HepG2 (cell line): ENCODE data around the gene TM4SF5. TPM values are rescaled to one million over a fixed set of nuclear protein-coding genes. Genes with fewer than 3 reads are reported as not detected.

Experiments
- CBX5 ChIP-seq: sonication (generic); formaldehyde crosslinking; IDR thresholded peaks from 2 replicates; pipeline ENCODE4 v1.4.0; 2020; ENCODE audit warnings: missing genetic modification reagents, borderline replicate concordance
- HNRNPLL ChIP-seq: fragments of 200-400 bp; formaldehyde crosslinking; IDR thresholded peaks from 2 replicates; pipeline ENCODE4 v1.6.1; 2017; ENCODE audit warnings: mild to moderate bottlenecking, low read depth, low read length; ENCODE audit not compliant: poor library complexity, severe bottlenecking
- KLF16 ChIP-seq, 2 experiments: sonication (generic) in 1 of 2; formaldehyde crosslinking in 1 of 2; IDR thresholded peaks; 2 replicates each; pipeline versions ENCODE4 v1.6.1 to v1.8.0; 2016 to 2023; ENCODE audit warnings: missing genetic modification reagents in 2 of 2, missing compliant biosample characterization in 1 of 2
- MBNL3 ChIP-seq: fragments of 250-450 bp; sonication (Bioruptor Pico); conservative IDR thresholded peaks from 2 replicates; pipeline ENCODE4 v1.8.0; 2022; ENCODE audit warnings: mild to moderate bottlenecking, inconsistent platforms
- NR2F1 ChIP-seq, 2 experiments: fragments of 450-650 bp in 1 of 2; formaldehyde crosslinking in 1 of 2; IDR thresholded peaks; 2 replicates each; pipeline versions ENCODE4 v1.5.0 to v1.6.1; 2016 to 2020; ENCODE audit warnings: mild to moderate bottlenecking in 1 of 2, missing compliant biosample characterization in 1 of 2, missing genetic modification reagents in 1 of 2, moderate library complexity in 1 of 2
- RBAK ChIP-seq: sonication (generic); formaldehyde crosslinking; IDR thresholded peaks from 2 replicates; pipeline ENCODE4 v1.5.1; 2020; ENCODE audit warnings: mild to moderate bottlenecking, missing genetic modification reagents
- SKI ChIP-seq: fragments of 450-650 bp; IDR thresholded peaks from one replicate; pipeline ENCODE4 v1.6.1; 2018; ENCODE audit warnings: mild to moderate bottlenecking; ENCODE audit not compliant: partially characterized antibody
- SPEN ChIP-seq: sonication (generic); formaldehyde crosslinking; IDR thresholded peaks from 2 replicates; pipeline ENCODE4 v1.5.1; 2020; ENCODE audit warnings: low read depth, mild to moderate bottlenecking, missing genetic modification reagents
- XRCC5 ChIP-seq: fragments of 200-400 bp; formaldehyde crosslinking; optimal IDR thresholded peaks from 2 replicates; pipeline ENCODE3; 2017; ENCODE audit warnings: mild to moderate bottlenecking, low read length
- ZNF274 ChIP-seq: sonication (generic); formaldehyde crosslinking; IDR thresholded peaks from 2 replicates; pipeline ENCODE4 v1.5.1; 2020; ENCODE audit warnings: mild to moderate bottlenecking, missing genetic modification reagents
- ZNF441 ChIP-seq: sonication (generic); formaldehyde crosslinking; IDR thresholded peaks from 2 replicates; pipeline ENCODE4 v1.7.0; 2021; ENCODE audit warnings: missing genetic modification reagents, borderline replicate concordance
- polyA plus RNA-seq, 8 experiments: library from polyadenylated mRNA; depleted of rRNA in 3 of 8; stranded (reverse) in 7 of 8; unstranded in 1 of 8; fragments of >200 nt; fragmentation: Illumina TruSeq in 4 of 8; extraction: Trizol in 4 of 8; gene quantifications; 2 replicates each; pipeline versions ENCODE4 v1.2.1 to v1.2.3, GENCODE V29; 2011 to 2016; ENCODE audit warnings: low read depth in 4 of 8, missing spikeins in 1 of 8, mixed read lengths in 1 of 8; ENCODE audit not compliant: insufficient read depth in 1 of 8
- total RNA-seq, 5 experiments: library from RNA; depleted of rRNA; stranded (reverse); fragments of >200 nt; fragmentation: Illumina TruSeq; extraction: Trizol; gene quantifications; 2 replicates each; pipeline ENCODE4 v1.2.3, GENCODE V29; 2016; ENCODE audit warnings: low read depth in 1 of 5
- TF ChIP-seq, protein P1 (sequence below): sonication (generic); formaldehyde crosslinking; IDR thresholded peaks from 2 replicates; pipeline ENCODE4 v1.5.0; 2020; ENCODE audit warnings: mild to moderate bottlenecking, missing genetic modification reagents, moderate library complexity
- TF ChIP-seq, protein P2 (sequence below): sonication (generic); formaldehyde crosslinking; IDR thresholded peaks from 2 replicates; pipeline ENCODE4 v1.5.1; 2020; ENCODE audit warnings: mild to moderate bottlenecking, missing genetic modification reagents, borderline replicate concordance
- TF ChIP-seq, protein P3 (sequence below): IDR thresholded peaks from 2 replicates; pipeline ENCODE4 v1.6.1; 2012; ENCODE audit warnings: low read depth, low read length, improper control_type of control experiment
- TF ChIP-seq, protein P4 (sequence below): sonication (generic); formaldehyde crosslinking; IDR thresholded peaks from 2 replicates; pipeline ENCODE4 v1.4.0; 2020; ENCODE audit warnings: missing genetic modification reagents, borderline replicate concordance
- TF ChIP-seq, protein P5 (sequence below): sonication (generic); formaldehyde crosslinking; IDR thresholded peaks from 2 replicates; pipeline ENCODE4 v1.8.0; 2022; ENCODE audit warnings: mild to moderate bottlenecking, missing genetic modification reagents; ENCODE audit not compliant: insufficient replicate concordance
- TF ChIP-seq, protein P6 (sequence below): IDR thresholded peaks from 2 replicates; pipeline ENCODE4 v1.6.1; 2016; ENCODE audit warnings: mild to moderate bottlenecking, missing biosample characterization, missing genetic modification reagents

Gene TM4SF5
- total and polyA plus RNA-seq, 2 of the 13 experiments (the other 11 are each of a cell fraction or from before 2014, with no cell fraction given) = 30.1 to 126 TPM

DNA sequence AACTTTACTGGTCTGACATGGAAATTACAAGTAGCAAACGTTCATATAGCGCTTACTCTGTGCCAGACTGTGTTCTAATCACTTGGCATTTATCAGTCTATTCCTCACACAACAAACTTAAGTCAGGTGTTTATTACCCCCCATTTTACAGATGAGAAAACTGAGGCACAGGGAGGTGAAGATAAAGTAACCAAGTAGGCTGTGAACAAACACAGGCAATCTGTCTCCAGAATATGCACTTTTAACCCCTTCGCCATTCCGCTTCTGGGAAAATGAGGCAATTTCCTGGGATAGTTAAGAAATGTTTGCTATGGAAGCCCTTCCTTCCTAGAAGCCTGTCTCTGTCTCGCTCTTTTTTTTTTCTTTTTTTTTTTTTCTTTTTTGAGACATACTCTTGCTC, 19.8 kb upstream of the TM4SF5 start (continued):
- TF ChIP-seq, protein P1, sequence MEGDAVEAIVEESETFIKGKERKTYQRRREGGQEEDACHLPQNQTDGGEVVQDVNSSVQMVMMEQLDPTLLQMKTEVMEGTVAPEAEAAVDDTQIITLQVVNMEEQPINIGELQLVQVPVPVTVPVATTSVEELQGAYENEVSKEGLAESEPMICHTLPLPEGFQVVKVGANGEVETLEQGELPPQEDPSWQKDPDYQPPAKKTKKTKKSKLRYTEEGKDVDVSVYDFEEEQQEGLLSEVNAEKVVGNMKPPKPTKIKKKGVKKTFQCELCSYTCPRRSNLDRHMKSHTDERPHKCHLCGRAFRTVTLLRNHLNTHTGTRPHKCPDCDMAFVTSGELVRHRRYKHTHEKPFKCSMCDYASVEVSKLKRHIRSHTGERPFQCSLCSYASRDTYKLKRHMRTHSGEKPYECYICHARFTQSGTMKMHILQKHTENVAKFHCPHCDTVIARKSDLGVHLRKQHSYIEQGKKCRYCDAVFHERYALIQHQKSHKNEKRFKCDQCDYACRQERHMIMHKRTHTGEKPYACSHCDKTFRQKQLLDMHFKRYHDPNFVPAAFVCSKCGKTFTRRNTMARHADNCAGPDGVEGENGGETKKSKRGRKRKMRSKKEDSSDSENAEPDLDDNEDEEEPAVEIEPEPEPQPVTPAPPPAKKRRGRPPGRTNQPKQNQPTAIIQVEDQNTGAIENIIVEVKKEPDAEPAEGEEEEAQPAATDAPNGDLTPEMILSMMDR = no peak
- TF ChIP-seq KLF16 (CRISPR knock-in tag; IDR thresholded peaks at IDR 0.05) = 0 out of 4 replicates have a peak, but pooled peaks of 1 of the 2 experiments have one; percentile 20
- no peak for TF ChIP-seq ZNF441 (CRISPR knock-in tag)
- TF ChIP-seq MBNL3 (CRISPR knock-in tag) = no peak
- TF ChIP-seq RBAK (CRISPR knock-in tag) = no peak
- TF ChIP-seq, protein P2, sequence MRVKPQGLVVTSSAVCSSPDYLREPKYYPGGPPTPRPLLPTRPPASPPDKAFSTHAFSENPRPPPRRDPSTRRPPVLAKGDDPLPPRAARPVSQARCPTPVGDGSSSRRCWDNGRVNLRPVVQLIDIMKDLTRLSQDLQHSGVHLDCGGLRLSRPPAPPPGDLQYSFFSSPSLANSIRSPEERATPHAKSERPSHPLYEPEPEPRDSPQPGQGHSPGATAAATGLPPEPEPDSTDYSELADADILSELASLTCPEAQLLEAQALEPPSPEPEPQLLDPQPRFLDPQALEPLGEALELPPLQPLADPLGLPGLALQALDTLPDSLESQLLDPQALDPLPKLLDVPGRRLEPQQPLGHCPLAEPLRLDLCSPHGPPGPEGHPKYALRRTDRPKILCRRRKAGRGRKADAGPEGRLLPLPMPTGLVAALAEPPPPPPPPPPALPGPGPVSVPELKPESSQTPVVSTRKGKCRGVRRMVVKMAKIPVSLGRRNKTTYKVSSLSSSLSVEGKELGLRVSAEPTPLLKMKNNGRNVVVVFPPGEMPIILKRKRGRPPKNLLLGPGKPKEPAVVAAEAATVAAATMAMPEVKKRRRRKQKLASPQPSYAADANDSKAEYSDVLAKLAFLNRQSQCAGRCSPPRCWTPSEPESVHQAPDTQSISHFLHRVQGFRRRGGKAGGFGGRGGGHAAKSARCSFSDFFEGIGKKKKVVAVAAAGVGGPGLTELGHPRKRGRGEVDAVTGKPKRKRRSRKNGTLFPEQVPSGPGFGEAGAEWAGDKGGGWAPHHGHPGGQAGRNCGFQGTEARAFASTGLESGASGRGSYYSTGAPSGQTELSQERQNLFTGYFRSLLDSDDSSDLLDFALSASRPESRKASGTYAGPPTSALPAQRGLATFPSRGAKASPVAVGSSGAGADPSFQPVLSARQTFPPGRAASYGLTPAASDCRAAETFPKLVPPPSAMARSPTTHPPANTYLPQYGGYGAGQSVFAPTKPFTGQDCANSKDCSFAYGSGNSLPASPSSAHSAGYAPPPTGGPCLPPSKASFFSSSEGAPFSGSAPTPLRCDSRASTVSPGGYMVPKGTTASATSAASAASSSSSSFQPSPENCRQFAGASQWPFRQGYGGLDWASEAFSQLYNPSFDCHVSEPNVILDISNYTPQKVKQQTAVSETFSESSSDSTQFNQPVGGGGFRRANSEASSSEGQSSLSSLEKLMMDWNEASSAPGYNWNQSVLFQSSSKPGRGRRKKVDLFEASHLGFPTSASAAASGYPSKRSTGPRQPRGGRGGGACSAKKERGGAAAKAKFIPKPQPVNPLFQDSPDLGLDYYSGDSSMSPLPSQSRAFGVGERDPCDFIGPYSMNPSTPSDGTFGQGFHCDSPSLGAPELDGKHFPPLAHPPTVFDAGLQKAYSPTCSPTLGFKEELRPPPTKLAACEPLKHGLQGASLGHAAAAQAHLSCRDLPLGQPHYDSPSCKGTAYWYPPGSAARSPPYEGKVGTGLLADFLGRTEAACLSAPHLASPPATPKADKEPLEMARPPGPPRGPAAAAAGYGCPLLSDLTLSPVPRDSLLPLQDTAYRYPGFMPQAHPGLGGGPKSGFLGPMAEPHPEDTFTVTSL = no peak
- TF ChIP-seq NR2F1 (CRISPR knock-in tag; IDR thresholded peaks at IDR 0.05) = no peak
- no peak for TF ChIP-seq XRCC5
- TF ChIP-seq ZNF274 (CRISPR knock-in tag) = no peak
- TF ChIP-seq HNRNPLL = no peak
- TF ChIP-seq SKI = no peak
- TF ChIP-seq, protein P3, sequence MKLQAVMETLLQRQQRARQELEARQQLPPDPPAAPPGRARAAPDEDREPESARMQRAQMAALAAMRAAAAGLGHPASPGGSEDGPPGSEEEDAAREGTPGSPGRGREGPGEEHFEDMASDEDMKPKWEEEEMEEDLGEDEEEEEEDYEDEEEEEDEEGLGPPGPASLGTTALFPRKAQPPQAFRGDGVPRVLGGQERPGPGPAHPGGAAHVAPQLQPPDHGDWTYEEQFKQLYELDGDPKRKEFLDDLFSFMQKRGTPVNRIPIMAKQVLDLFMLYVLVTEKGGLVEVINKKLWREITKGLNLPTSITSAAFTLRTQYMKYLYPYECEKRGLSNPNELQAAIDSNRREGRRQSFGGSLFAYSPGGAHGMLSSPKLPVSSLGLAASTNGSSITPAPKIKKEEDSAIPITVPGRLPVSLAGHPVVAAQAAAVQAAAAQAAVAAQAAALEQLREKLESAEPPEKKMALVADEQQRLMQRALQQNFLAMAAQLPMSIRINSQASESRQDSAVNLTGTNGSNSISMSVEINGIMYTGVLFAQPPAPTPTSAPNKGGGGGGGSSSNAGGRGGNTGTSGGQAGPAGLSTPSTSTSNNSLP = no peak
- TF ChIP-seq, protein P4, sequence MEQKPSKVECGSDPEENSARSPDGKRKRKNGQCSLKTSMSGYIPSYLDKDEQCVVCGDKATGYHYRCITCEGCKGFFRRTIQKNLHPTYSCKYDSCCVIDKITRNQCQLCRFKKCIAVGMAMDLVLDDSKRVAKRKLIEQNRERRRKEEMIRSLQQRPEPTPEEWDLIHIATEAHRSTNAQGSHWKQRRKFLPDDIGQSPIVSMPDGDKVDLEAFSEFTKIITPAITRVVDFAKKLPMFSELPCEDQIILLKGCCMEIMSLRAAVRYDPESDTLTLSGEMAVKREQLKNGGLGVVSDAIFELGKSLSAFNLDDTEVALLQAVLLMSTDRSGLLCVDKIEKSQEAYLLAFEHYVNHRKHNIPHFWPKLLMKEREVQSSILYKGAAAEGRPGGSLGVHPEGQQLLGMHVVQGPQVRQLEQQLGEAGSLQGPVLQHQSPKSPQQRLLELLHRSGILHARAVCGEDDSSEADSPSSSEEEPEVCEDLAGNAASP = no peak
- TF ChIP-seq, protein P5, sequence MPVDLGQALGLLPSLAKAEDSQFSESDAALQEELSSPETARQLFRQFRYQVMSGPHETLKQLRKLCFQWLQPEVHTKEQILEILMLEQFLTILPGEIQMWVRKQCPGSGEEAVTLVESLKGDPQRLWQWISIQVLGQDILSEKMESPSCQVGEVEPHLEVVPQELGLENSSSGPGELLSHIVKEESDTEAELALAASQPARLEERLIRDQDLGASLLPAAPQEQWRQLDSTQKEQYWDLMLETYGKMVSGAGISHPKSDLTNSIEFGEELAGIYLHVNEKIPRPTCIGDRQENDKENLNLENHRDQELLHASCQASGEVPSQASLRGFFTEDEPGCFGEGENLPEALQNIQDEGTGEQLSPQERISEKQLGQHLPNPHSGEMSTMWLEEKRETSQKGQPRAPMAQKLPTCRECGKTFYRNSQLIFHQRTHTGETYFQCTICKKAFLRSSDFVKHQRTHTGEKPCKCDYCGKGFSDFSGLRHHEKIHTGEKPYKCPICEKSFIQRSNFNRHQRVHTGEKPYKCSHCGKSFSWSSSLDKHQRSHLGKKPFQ (CRISPR knock-in tag) = no peak
- TF ChIP-seq CBX5 = no peak
- TF ChIP-seq, protein P6, sequence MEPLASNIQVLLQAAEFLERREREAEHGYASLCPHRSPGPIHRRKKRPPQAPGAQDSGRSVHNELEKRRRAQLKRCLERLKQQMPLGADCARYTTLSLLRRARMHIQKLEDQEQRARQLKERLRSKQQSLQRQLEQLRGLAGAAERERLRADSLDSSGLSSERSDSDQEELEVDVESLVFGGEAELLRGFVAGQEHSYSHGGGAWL (CRISPR knock-in tag) = no peak
- no peak for TF ChIP-seq SPEN (CRISPR knock-in tag)
